MM.1S (cell line): Measurements from ENCODE around the gene LMTK2.

Experiments used
- CTCF ChIP-seq: fragments of 300-600 bp; sonication (generic); IDR thresholded peaks from 2 replicates; pipeline ENCODE4 v1.5.1; 2016; ENCODE audit warnings: antibody characterized with exemption, low read length, mixed read lengths
- EZH2 ChIP-seq: fragments of 300-600 bp; sonication (generic); optimal IDR thresholded peaks from 2 replicates; pipeline ENCODE3; 2017; ENCODE audit warnings: low read depth, mild to moderate bottlenecking, antibody characterized with exemption, low read length, mixed read lengths
- EZH2phosphoT487 ChIP-seq: fragments of 300-600 bp; sonication (generic); IDR thresholded peaks from 2 replicates; pipeline ENCODE4 v1.6.1; 2018; ENCODE audit warnings: antibody characterized with exemption, low read length

GRCh38 chr7:98224701-98225181 is 118.1 kb downstream of the LMTK2 start:
- TF ChIP-seq EZH2 (no peak), CTCF (no peak), EZH2phosphoT487 (no peak)
